HepG2 (cell line): ENCODE data around the gene TSPAN31. TPM values are rescaled to one million over a fixed set of nuclear protein-coding genes. Genes with fewer than 3 reads are reported as not detected.
A peak's percentile ranks its signal among the peaks of the same experiment; 100 is the strongest.

Source experiments
- AKAP8 ChIP-seq: sonication (generic); formaldehyde crosslinking; IDR thresholded peaks from 2 replicates; pipeline ENCODE4 v1.5.1; 2020; ENCODE audit warnings: mild to moderate bottlenecking, missing genetic modification reagents
- DPF2 ChIP-seq: sonication (generic); formaldehyde crosslinking; IDR thresholded peaks from 2 replicates; pipeline ENCODE4 v1.4.0; 2020; ENCODE audit warnings: mild to moderate bottlenecking, low read depth, missing genetic modification reagents, borderline replicate concordance
- FLYWCH1 ChIP-seq: sonication (generic); formaldehyde crosslinking; IDR thresholded peaks from 2 replicates; pipeline ENCODE4 v1.8.1; 2023; ENCODE audit warnings: mild to moderate bottlenecking, missing genetic modification reagents
- NR2C2 ChIP-seq: sonication (generic); formaldehyde crosslinking; IDR thresholded peaks from 2 replicates; pipeline ENCODE4 v1.4.0; 2020; ENCODE audit warnings: missing genetic modification reagents, mild to moderate bottlenecking, moderate library complexity, borderline replicate concordance
- PAWR ChIP-seq: sonication (generic); formaldehyde crosslinking; IDR thresholded peaks from 2 replicates; pipeline ENCODE4 v1.4.0; 2020; ENCODE audit warnings: missing genetic modification reagents, mild to moderate bottlenecking, borderline replicate concordance
- RAD21 ChIP-seq: fragments of 450-650 bp; formaldehyde crosslinking; IDR thresholded peaks from 2 replicates; pipeline ENCODE4 v1.5.0; 2020; ENCODE audit warnings: mild to moderate bottlenecking
- REXO4 ChIP-seq: sonication (generic); formaldehyde crosslinking; IDR thresholded peaks from 2 replicates; pipeline ENCODE4 v1.8.0; 2022; ENCODE audit warnings: missing genetic modification reagents, mild to moderate bottlenecking, borderline replicate concordance
- SMC3 ChIP-seq: IDR thresholded peaks from 2 replicates; pipeline ENCODE4 v1.6.1; 2011; ENCODE audit warnings: low read length, improper control_type of control experiment
- SRSF4 ChIP-seq: fragments of 200-400 bp; formaldehyde crosslinking; IDR thresholded peaks from one replicate; pipeline ENCODE4 v1.6.1; 2018; ENCODE audit warnings: mild to moderate bottlenecking, low read depth, low read length, moderate library complexity; ENCODE audit not compliant: poor library complexity, severe bottlenecking
- STAT6 ChIP-seq: sonication (generic); formaldehyde crosslinking; IDR thresholded peaks from 2 replicates; pipeline ENCODE4 v1.4.0; 2020; ENCODE audit warnings: missing genetic modification reagents, mild to moderate bottlenecking, borderline replicate concordance
- ZFAT ChIP-seq: sonication (generic); formaldehyde crosslinking; conservative IDR thresholded peaks from 2 replicates; pipeline ENCODE4 v1.8.1; 2023; ENCODE audit warnings: missing genetic modification reagents, inconsistent platforms
- ZFP37 ChIP-seq: sonication (generic); formaldehyde crosslinking; IDR thresholded peaks from 2 replicates; pipeline ENCODE4 v1.4.0; 2020; ENCODE audit warnings: missing genetic modification reagents, borderline replicate concordance
- ZFP91 ChIP-seq: sonication (generic); formaldehyde crosslinking; IDR thresholded peaks from 2 replicates; pipeline ENCODE4 v1.9.0; 2022; ENCODE audit warnings: missing genetic modification reagents, mild to moderate bottlenecking, borderline replicate concordance
- ZNF121 ChIP-seq: sonication (generic); formaldehyde crosslinking; IDR thresholded peaks from 2 replicates; pipeline ENCODE4 v1.5.0; 2020; ENCODE audit warnings: mild to moderate bottlenecking, missing genetic modification reagents
- ZNF3 ChIP-seq: IDR thresholded peaks from 2 replicates; pipeline ENCODE4 v1.7.0; 2017; ENCODE audit warnings: inconsistent platforms
- ZNF547 ChIP-seq: sonication (generic); formaldehyde crosslinking; IDR thresholded peaks from 2 replicates; pipeline ENCODE4 v1.5.1; 2020; ENCODE audit warnings: mild to moderate bottlenecking, missing genetic modification reagents
- polyA plus RNA-seq, 8 experiments: library from polyadenylated mRNA; depleted of rRNA in 3 of 8; stranded (reverse) in 7 of 8; unstranded in 1 of 8; fragments of >200 nt; fragmentation: Illumina TruSeq in 4 of 8; extraction: Trizol in 4 of 8; gene quantifications; 2 replicates each; pipeline versions ENCODE4 v1.2.1 to v1.2.3, GENCODE V29; 2011 to 2016; ENCODE audit warnings: low read depth in 4 of 8, missing spikeins in 1 of 8, mixed read lengths in 1 of 8; ENCODE audit not compliant: insufficient read depth in 1 of 8
- total RNA-seq, 5 experiments: library from RNA; depleted of rRNA; stranded (reverse); fragments of >200 nt; fragmentation: Illumina TruSeq; extraction: Trizol; gene quantifications; 2 replicates each; pipeline ENCODE4 v1.2.3, GENCODE V29; 2016; ENCODE audit warnings: low read depth in 1 of 5
- TF ChIP-seq, protein P1 (sequence below): sonication (generic); formaldehyde crosslinking; conservative IDR thresholded peaks from 2 replicates; pipeline ENCODE4 v1.4.0; 2020; ENCODE audit warnings: mild to moderate bottlenecking, missing genetic modification reagents, moderate library complexity
- TF ChIP-seq, protein P2 (sequence below): sonication (generic); formaldehyde crosslinking; IDR thresholded peaks from 2 replicates; pipeline ENCODE4 v1.5.1; 2020; ENCODE audit warnings: mild to moderate bottlenecking, missing genetic modification reagents, moderate library complexity

Gene TSPAN31
- total and polyA plus RNA-seq, 2 of the 13 experiments (the other 11 are each of a cell fraction or from before 2014, with no cell fraction given): 10.4 to 24.6 TPM

- peak; percentile 43; the same call in 1 of the 2 replicates for TF ChIP-seq STAT6 (CRISPR knock-in tag)
- TF ChIP-seq PAWR: no peak; the same call in 1 of the 2 replicates
- TF ChIP-seq ZNF121 (CRISPR knock-in tag): 0 out of 2 replicates have a peak, but pooled peaks have one; percentile 57
- peak; percentile 98 for TF ChIP-seq ZFP91 (CRISPR knock-in tag)
- peak; percentile 85 for TF ChIP-seq AKAP8 (CRISPR knock-in tag)
- no peak for TF ChIP-seq ZNF3 (CRISPR knock-in tag)
- TF ChIP-seq DPF2 (CRISPR knock-in tag): no peak
- TF ChIP-seq, protein P1, sequence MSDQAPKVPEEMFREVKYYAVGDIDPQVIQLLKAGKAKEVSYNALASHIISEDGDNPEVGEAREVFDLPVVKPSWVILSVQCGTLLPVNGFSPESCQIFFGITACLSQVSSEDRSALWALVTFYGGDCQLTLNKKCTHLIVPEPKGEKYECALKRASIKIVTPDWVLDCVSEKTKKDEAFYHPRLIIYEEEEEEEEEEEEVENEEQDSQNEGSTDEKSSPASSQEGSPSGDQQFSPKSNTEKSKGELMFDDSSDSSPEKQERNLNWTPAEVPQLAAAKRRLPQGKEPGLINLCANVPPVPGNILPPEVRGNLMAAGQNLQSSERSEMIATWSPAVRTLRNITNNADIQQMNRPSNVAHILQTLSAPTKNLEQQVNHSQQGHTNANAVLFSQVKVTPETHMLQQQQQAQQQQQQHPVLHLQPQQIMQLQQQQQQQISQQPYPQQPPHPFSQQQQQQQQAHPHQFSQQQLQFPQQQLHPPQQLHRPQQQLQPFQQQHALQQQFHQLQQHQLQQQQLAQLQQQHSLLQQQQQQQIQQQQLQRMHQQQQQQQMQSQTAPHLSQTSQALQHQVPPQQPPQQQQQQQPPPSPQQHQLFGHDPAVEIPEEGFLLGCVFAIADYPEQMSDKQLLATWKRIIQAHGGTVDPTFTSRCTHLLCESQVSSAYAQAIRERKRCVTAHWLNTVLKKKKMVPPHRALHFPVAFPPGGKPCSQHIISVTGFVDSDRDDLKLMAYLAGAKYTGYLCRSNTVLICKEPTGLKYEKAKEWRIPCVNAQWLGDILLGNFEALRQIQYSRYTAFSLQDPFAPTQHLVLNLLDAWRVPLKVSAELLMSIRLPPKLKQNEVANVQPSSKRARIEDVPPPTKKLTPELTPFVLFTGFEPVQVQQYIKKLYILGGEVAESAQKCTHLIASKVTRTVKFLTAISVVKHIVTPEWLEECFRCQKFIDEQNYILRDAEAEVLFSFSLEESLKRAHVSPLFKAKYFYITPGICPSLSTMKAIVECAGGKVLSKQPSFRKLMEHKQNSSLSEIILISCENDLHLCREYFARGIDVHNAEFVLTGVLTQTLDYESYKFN (CRISPR knock-in tag): peak; percentile 35; the same call in 1 of the 2 replicates
- no peak for TF ChIP-seq SRSF4
- TF ChIP-seq ZFP37 (CRISPR knock-in tag): no peak
- TF ChIP-seq FLYWCH1 (CRISPR knock-in tag): no peak
- 0 out of 2 replicates have a peak, but pooled peaks have one; percentile 23 for TF ChIP-seq REXO4 (CRISPR knock-in tag)
- 0 out of 2 replicates have a peak, but pooled peaks have one; percentile 34 for TF ChIP-seq ZNF547 (CRISPR knock-in tag)
- peak; percentile 60 for TF ChIP-seq RAD21
- peak; percentile 64 for TF ChIP-seq NR2C2 (CRISPR knock-in tag)
- TF ChIP-seq SMC3: peak; percentile 58
- TF ChIP-seq, protein P2, sequence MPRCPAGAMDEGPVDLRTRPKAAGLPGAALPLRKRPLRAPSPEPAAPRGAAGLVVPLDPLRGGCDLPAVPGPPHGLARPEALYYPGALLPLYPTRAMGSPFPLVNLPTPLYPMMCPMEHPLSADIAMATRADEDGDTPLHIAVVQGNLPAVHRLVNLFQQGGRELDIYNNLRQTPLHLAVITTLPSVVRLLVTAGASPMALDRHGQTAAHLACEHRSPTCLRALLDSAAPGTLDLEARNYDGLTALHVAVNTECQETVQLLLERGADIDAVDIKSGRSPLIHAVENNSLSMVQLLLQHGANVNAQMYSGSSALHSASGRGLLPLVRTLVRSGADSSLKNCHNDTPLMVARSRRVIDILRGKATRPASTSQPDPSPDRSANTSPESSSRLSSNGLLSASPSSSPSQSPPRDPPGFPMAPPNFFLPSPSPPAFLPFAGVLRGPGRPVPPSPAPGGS (CRISPR knock-in tag): peak; percentile 55; the same call in 1 of the 2 replicates
- TF ChIP-seq ZFAT (CRISPR knock-in tag): no peak
Measured at GRCh38 chr12:57782608-57783465, 38.0 kb downstream of the TSPAN31 start, which contains the start of gene TSFM (continued).
